Measurements from ENCODE around the gene CACTIN.
A peak's percentile ranks its signal among the peaks of the same experiment; 100 is the strongest.

The CACTIN gene

DNA sequence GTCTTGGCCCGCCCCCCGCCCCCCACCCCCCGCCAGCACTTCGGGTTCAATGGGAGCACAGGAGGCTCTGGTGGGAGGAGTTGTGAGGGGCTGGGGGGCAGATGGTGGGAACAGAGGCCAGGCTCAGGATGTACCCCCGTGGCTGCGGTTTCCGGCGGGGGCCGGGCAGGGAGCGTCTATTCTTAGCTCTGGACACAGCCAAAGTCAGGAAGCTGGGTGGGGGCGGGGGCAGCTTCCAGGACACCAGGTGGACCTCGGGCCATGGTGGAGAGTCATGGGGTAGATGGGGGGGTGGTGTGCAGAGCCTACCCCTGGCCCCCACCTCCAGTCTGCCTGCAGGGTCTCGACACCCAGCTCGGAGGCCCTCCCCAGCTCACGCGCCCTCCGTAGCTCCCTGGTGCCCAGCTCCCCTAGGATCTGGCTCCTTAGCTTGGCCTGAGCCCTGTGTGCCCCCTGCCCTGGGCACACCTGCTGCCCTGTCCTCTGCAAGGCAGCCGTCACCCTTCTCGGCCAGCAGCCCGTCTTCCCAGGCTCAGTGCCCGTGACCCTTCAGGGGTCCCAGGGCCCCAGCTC lies 17.8 kb downstream of the CACTIN start:
- no peak for DNase-seq

DNA sequence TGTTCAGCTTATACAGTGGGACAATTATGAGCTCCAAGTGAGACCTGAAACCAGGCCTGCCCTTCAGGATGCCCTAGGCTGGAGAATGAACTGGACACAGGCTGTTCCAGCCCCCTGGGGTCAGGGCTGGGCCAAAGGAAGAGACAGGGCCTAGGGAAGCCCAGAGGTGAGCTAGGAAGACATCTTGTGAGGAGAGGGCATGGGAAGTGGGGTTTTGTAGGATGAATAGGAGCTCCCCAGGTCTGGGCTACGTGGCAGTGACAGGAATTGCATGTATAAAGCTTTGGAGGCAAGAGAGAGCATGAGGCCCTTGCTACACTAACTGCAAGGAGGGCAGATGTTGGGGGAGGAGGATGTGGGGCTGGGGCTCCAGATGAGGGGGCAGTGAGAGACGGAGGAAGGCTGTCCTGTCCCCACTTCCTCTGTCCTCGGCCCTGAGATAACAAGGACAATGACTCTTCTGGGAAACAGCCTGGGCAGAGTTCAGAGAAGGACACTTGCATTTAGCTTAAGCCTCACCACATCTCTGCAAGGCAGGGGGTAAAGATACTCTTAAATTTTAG lies 18.4 kb downstream of the CACTIN start:
- no peak for DNase-seq

DNA sequence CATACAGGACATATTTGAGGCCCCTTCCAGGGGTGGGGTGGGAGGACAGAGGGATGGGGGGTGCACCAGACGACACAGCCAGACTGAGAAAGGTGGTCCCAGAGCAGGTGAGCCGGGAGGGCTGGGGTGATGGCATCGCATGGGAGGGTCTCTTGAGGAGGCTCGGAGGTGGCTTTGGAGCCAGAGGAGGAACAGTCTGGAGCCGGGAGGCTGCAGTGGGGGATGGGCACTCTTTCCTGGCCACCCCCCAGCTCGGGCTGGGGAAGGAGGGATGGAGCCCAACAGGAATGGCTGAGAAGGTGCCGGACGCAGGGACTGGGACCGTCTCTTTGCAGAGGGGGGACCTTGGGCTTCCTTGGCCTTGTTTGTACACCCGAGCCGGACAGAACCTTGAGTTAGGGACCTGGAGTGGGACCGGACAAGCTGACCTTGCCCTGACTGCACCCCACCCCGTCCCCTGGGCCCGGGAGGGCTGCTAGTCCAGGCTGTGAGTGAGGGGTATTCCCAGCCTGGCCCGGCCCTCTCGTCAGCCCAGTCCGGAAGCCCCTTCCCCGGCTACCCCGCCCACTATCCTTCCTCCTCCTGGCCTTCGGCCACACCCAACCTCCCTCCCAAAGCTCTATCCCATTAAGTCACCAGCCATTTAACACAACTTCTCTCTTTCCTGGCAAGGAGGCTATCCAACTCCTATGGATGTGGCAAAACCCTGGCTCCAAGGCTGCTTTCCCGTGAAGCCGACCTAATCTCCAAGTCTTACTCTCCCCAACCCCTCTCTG lies 19.1 kb downstream of the CACTIN start:
- no peak for DNase-seq

DNA sequence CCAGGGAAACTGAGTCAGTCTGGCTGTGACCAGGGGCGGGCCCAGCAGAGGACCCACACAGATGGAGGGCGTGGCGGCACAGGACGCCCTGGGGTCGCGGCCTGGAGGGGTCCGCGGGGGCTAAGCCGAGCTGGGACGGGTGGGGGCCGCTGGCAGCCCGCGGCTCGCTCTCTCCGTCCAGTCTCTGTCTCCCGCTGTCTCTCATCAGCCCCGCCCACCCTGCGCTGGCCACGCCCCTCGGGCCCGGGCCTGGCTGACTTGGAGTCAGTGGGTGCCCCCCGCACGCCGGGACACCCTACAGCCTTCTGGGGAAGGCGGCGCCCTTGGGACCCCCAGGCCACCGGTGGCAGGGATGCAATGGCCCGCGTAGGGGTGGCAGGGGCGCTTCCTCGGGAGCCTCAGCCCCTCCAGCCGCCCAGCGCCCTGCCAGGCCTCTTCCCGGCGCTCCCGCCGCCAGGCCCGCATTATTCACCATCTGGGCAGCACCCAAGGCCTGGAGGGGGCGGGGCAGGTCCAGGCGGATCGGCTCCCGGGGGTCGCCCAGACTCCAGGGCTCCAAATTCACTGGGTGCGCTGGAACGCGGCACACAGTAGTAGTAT lies 19.8 kb downstream of the CACTIN start, which contains the start of gene TBXA2R:
TSS of gene TBXA2R (minus strand) at position 186 of the 600 bp plus-strand sequence. CDS start 6,241 bp downstream, outside the sequence.
- peak; percentile 69 for DNase-seq

DNA sequence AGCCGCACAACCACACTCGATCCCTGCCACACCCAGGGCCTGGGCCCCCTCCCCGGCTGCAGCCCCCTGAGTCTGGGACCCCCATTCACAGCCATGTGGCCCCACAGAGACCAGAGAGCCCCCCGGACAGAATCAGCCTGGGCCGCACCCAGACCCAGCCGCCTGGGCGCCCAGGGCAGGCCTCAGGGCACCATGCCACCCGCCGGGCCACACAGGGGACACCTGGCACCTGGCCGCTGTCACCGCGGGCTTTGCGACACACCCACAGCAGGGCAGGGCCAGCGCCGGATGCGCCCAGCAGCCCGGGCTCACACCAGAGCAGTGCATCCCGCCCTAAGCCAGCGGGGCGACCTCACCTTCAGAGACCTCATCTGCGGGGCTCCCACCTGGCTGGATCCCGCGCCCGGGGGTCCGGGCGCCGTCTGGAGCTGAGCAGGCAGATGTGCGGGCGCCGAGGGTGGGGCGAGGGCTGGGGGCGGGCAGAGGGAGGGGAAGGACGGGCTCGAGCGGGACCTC lies 20.4 kb downstream of the CACTIN start:
- peak; percentile 46 for DNase-seq

DNA sequence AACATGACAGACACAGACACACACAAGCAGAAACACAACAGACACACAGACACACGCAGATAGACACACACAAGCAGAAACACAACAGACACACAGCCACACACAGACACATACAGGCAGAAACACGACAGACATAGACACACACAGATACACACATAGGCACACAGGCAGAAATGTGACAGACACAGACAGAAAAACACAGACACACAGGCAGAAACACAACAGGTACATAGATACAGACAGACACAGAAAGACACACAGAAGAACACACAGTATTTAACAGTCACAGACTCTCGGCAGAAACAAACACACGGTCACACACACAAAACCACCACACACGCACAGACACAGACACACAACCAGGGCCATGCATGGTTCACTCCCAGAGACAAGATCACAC lies 20.8 kb downstream of the CACTIN start:
- DNase-seq, result no peak

DNA sequence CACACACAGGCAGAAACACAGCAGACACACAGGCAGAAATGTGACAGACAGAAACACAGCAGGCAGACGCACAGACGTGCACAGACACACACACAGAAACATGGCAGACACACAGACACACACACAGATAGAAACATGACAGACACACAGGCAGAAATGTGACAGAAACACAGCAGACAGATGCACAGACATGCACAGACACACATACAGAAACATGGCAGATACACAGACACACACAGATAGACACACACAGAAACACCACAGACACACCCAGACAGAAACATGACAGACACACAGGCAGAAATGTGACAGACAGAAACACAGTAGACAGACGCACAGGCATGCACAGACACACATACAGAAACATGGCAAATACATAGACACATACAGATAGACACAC lies 21.2 kb downstream of the CACTIN start:
- DNase-seq, result no peak

DNA sequence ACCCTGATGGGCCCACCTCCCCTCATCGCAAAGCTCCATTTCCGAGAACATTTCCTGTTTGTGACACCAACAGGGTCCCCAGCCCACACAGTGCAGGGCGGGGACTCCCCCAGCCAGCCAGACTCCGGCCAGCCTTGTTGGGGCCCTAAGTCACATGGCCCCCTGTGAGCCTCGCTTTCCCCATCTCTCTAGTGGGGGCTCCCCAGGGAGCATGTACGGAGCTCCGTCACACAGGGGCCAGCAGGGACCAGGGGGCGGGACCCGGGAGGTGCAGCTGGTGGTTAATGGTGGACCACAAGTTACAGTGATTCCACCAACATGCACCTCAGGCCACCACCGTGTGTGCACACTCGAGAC lies 21.6 kb downstream of the CACTIN start:
- DNase-seq, result peak; percentile 38

DNA sequence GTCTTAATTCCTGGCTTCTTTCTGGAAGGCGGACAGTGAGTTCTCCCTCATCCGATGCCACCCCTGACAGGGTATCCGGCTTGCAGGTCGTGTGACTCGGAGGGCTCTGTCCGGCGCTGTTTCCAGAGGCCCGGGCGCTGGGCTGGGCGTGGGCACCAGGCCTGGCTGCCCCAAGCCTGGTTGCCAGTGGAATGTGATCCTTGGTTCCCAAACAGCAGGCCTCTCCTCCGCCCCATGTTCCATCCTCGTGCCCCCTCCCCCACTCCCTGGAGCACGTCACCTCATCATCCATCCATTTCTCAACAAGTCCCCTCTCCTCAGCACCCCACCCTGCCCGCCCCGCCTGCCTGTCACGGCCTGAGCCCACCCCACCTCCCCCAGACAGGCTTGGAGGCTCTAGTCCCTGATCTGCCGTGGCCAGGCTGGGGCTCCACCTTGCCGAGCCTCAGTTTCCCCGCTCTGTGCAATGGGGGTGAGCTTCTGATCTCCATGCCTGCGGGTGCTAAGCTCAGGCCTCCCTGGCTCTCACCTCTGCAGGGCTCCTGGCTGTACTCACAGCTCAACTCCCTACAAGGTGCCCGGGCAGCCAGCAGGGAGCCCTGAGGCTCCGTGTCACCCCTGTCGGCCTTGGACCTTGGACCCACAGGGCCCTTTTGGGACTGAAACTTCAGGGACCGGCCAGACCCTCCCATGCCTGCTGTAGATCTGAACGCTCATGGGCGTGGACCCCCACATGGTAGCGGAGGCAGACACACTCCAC lies 22.2 kb downstream of the CACTIN start:
- DNase-seq, result no peak

DNA sequence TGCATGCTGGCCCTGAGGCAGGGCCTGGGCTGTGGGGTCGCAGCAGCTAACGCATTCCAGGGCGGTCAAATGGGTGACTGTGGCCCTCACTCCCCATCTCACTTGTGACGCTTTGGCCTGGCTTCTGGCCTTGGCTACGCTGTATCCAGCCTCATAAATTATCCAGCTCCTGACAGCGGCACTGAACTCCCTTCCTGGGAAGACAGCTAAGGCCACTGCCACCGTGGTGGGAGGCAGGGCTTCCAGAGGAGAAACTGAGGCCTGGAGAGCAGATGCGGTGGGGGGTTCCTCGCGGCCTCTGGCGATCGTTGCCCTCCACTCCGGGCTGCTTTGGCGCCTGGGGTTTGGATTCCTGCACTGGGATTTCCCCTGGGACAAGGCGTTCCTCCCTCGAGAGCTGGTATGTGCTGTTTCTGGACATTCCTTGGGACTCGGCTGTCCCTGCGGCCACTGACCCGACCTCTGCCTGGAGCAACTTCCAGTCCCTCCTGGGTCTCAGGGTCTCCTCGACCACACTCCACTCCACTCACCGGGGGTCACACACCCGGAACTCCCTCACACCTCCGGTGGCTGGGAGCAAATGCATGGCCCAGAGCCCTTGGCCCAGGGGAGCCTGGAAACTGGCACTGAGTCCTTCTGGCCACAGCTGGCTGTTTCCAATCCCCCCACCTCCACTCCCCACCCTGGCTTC lies 23.3 kb downstream of the CACTIN start:
- DNase-seq, result no peak

DNA sequence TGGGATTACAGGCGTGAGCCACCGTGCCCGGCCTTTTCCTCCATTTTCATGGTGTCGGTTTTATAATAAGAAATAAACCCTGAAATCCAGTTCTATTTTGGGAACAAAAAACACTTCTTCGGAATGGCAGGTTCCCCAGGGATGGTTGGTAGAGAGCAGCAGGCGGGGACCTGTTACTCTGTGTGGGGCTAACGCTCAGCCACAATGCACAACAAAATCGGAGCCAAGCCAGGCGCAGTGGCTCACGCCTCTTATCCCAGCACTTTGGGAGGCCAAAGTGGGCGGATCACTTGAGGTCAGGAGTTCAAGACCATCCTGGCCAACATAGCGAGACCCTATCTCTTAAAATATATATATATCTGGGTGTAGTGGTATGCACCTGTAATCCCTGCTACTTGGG lies 25.6 kb downstream of the CACTIN start:
- no peak for DNase-seq

DNA sequence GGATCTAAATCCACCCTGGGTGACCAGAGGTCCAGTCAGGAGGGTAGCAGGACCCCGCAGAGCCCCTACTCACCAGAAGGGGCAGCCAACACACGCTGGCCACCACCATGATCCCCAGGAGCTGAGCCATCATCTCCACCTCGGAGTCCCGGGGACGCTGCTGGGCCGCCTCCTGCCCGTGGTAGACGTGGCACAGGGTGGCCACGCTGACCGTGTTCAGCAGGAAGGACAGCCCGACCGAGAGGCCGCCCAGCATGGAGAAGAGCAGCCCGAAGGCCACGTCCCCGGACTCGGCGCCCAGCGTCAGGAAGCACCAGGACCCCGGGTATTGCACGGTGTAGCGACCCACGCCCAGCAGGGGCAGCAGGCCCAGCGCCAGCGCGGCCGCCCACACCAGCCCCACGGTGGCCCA lies 26.8 kb downstream of the CACTIN start:
- DNase-seq, result no peak

DNA sequence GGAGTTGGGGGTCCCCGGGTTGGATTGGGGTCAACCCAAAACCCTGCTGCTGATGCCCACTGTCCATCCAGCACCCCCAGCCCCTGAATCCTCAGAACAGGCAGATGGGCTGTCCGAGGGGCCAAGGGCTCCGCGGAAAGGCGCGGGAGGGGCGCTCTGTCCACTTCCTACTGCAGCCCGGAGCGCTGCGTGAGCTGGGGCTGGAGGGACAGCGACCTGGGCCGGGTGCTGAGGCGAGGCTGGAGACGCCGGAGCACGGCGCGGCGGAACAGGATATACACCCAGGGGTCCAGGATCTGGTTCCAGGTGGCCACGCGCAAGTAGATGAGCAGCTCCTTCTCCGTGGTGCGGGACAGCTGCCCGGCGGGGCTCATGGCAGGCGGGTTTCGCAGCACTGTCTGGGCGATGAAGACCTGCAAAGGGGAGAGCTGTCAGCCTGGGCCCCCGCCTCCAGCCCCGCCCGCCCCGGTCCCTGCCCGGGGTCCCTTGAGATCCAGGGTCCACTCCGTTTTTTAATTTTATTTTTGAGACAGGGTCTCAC lies 31.0 kb downstream of the CACTIN start:
- DNase-seq, result no peak

DNA sequence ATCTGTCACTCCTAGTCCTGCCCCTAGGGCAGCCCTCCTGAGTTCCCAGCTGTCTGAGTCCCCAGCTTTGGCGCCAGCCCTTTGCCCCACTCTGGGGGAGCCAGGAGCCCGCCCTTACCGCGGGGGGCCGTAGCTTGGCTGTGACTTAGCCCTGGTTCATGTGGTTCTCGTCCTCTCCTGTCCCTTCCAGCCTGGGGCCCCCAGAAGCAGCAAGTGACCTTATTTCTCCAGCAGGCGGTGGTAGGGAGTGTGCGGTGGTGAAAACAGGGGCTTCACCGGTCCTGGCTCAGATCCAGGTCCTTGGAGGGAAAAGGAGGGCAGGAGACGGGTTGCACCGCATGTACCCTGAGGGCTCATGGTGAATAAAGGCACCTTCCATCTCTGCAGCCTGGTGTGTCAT lies 33.4 kb downstream of the CACTIN start:
- DNase-seq, result no peak

DNA sequence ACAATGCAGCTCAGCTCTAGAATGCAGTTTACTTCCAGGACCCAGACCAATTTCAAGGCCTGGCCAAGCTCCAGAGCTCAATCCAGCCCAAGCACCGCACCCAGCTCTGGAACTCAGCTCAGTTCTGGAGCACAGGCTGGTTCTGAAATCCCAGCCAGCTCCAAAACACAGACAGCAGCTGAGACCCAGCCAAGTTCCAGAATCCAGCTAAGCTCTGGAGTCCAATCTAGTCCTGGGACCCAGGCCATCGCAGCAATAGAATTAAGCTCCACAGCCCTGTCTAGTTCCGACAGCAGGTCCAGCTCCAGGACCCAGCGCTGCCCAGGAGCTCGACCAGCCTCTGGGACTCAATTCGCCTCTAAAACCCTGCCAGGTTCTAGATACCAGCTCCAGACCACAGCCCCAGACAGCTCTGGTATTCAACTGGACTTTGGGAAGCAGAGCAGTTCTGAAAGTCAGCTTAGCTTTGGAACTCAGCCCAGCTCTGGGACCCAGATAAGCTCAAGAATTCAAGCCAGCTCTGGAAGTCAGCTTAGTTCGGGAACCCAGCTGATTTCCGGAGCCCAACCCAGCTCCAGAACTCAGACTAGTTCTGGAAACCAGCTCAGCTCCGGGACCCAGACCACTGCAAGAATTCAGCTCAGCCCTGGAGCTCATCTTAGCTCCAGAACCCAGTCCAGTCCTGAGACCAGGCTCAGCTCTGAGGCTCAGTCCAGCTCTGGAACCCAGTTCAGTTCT lies 34.5 kb downstream of the CACTIN start:
- no peak for DNase-seq

DNA sequence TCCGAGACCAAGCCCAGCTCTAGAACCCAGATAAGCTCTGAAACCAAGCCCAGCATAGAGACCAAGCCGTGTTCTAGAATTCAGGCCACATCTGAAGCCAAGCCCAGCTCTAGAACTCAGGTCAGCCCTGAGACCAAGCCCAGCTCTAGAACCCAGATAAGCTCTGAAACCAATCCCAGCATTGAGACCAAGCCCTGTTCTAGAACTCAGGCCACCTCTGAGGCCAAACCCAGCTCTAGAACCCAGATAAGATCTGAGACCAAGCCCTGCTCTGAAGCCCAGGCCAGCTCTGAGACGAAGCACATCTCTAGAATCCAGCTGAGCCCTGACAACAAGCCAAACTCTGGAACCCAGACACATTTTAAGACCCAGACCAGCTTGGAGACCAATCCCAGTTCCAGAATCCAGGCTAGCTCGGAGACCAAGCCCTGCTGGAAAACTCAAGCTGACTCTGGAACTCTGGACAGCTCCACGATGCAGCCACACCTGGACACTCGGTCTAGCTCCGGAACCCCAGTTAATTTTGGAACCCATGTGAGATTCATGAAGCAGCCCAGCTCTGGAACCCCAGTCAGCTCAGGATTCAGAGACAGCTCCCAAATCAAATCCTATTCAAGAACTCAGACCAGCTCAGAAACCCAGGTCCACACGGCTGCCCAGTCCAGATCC lies 35.5 kb downstream of the CACTIN start:
- DNase-seq, result no peak

DNA sequence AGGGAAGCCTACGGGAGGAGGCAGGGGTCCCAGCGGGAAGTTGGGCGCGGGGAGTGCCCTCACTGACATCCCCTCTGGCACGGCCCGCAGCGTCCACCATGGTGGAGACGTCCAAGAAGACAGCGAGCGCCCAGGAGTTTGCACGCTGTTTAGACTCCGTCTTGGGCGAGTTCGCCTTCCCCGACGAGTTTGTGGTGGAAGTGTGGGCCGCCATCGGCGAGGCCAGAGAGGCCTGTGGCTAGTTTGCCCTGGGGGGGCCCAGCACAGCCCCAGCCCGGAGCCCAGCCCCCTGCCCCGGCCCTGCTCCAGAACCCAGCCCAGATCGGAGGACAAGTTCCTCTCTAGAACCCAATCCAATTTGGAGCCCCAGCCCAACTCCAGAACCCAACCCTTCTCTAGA lies 36.6 kb downstream of the CACTIN start:
- no peak for DNase-seq

DNA sequence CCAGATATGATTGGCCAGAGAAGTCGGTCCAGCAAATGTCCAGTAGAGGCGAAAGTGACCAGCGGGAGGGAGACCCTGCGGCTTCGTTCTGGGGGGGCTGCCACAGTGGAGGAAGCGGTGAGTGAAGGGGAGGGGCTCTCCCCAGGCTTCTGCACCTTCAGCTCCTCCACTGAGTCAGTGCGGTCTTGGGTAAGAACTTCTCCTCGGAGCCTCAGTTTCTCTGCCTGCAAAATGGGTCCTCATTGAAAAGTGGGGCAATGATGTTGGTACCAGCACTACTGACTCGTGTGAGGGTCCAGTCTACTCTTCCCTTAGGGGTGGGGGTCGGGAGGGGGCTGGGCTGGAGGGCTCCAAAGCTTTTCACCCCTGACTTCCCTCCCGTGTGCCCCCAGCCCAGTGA lies 37.2 kb downstream of the CACTIN start:
- no peak for DNase-seq

DNA sequence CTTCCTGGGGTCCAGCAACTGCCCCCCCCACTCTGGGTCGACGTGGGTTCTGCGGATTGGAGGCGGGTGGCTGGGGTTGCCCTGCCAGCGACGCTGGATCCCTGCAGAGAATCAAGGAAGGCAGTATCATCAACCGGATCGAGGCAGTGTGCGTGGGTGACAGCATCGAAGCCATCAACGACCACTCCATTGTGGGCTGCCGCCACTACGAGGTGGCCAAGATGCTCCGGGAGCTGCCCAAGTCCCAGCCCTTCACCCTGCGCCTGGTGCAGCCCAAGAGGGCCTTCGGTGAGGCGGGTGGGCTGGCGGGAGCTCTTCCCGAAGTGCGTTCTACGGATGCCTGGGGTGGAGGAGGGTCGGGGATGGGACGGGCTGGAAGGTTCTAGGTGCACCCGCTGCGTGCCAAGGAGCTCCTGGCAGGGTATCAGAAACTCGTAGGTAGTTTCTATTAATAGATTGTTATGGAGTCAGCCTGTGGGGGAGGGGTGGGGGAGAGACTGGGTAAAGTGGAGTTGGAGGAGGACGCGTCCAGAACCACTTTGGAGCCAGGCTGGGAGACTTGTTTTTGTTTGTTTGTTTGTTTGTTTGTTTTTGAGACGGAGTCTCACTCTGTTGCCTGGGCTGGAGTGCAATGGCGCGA lies 39.8 kb downstream of the CACTIN start:
- no peak for DNase-seq

DNA sequence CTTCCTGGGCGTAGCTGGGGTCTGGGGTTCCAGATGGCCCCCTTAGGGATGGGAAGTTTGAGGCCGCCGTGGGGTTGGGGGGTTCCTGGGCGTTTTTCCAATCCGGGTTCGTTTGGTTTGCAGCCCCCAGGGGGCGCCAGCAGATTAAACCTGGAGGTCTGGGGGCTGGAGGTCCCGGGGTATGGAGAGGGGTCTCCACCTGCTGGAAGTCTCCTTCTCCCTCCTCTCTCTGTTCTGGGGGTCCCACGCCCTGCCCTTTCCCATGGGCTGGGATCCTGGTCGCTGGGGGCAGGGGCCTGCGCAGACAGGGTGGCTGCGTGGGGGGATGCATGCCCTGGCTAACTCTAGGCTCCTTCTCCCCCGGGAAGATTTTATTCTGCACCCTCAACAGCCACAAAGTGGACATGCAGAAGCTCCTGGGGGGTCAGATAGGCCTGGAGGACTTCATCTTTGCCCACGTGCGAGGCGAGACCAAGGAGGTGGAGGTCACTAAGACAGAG lies 40.4 kb downstream of the CACTIN start:
- peak; percentile 63 for DNase-seq
